Breast epithelium (tissue), 4 donors: ENCODE results near the gene SLC43A2. TPM values are rescaled to one million over a fixed set of nuclear protein-coding genes. Genes with fewer than 3 reads are reported as not detected.
"Not testable (repeated sequence)": the region's sequence is repeated elsewhere in the genome, so short reads cannot be mapped to it uniquely, and the experiment has no call there.

Experiments used
- DNase-seq, 2 donors: peaks; one replicate each; pipeline ENCODE4 v3.0.0-alpha.2; 2019; ENCODE audit warnings: low spot score in 2 of 2
- H3K27ac ChIP-seq, 2 donors: fragments of 200-600 bp; sonication (generic) in 1 of 2; one replicate each; pipeline ENCODE4 v1.5.1; 2016 to 2019; ENCODE audit warnings: mild to moderate bottlenecking in 1 of 2
- H3K27me3 ChIP-seq, 2 donors: fragments of 200-600 bp; sonication (generic) in 1 of 2; one replicate each; pipeline versions ENCODE4 v1.5.1 to v1.6.0; 2017 to 2019; ENCODE audit warnings: control low read depth in 1 of 2, mild to moderate bottlenecking in 1 of 2
- H3K36me3 ChIP-seq: fragments of 200-600 bp; one replicate; pipeline ENCODE4 v1.5.1; 2019
- H3K4me1 ChIP-seq, 2 donors: fragments of 200-600 bp; sonication (generic); one replicate each; pipeline ENCODE4 v1.5.1; 2016 to 2019; ENCODE audit warnings: control low read depth in 1 of 2
- H3K4me3 ChIP-seq, 3 donors: fragments of 200-600 bp; sonication (generic); 1 replicate in 2 of 3; 2 replicates in 1 of 3; pipeline ENCODE4 v1.5.1; 2016 to 2019; ENCODE audit warnings: mild to moderate bottlenecking in 3 of 3, moderate library complexity in 2 of 3
- H3K9me3 ChIP-seq, 2 donors: fragments of 200-600 bp; sonication (generic) in 1 of 2; one replicate each; pipeline ENCODE4 v1.5.1; 2016 to 2019; ENCODE audit warnings: control low read depth in 1 of 2
- CTCF ChIP-seq, 3 donors: fragments of 450-650 bp; IDR thresholded peaks; one replicate each; pipeline ENCODE4 v1.5.1; 2016 to 2017; ENCODE audit warnings: antibody characterized with exemption in 3 of 3, mild to moderate bottlenecking in 3 of 3, moderate library complexity in 3 of 3
- POLR2A ChIP-seq: fragments of 450-650 bp; IDR thresholded peaks from one replicate; pipeline ENCODE4 v1.6.1; 2016; ENCODE audit warnings: antibody characterized with exemption, mild to moderate bottlenecking, moderate library complexity
- POLR2AphosphoS5 ChIP-seq, 3 donors: sonication (generic); formaldehyde crosslinking; IDR thresholded peaks; one replicate each; pipeline ENCODE4 v1.6.1; 2017; ENCODE audit warnings: antibody characterized with exemption in 3 of 3
- intact Hi-C: fragments of 100-400 bp; cut with DNase I; formaldehyde crosslinking; loops from one replicate; pipeline ENCODE4 v1.15.1; 2023; ENCODE audit warnings: low total_unique reads
- total RNA-seq, 3 donors: library from RNA; depleted of rRNA; stranded (reverse); fragments of >200 nt; gene quantifications; one replicate each; pipeline ENCODE4 v1.1.0, GENCODE V29; 2016

The SLC43A2 gene
- total RNA-seq, 3 donors from 2014 or later = 13.8 to 18.9 (median 14.9) TPM

- H3K27ac ChIP-seq = no peak overlapping the region
- intact Hi-C loops = no loop called here
- no peak overlapping the region for H3K4me3 ChIP-seq
- H3K9me3 ChIP-seq = no peaks in the 10 kb centered on the region
- H3K4me1 ChIP-seq = peaks cover 0 to 3% of the 10 kb centered on the region in 2 donors
- TF ChIP-seq POLR2AphosphoS5 (IDR thresholded peaks at IDR 0.05) (no peak), POLR2A (no peak), CTCF (IDR thresholded peaks at IDR 0.05) (no peak)
- H3K36me3 ChIP-seq = no peaks in the 10 kb centered on the region
- no peak for DNase-seq
- no peaks in the 10 kb centered on the region for H3K27me3 ChIP-seq
Observed at GRCh38 chr17:1565877-1566276, 62.8 kb downstream of the SLC43A2 start.

GRCh38 chr17:1563786-1564613 lies 64.6 kb downstream of the SLC43A2 start:
- Histone ChIP-seq H3K27ac (no peak overlapping the region), H3K9me3 (no peaks in the 10 kb centered on the region), H3K27me3 (no peaks in the 10 kb centered on the region), H3K4me1 (peaks cover 0 to 7% of the 10 kb centered on the region in 2 donors), H3K36me3 (no peaks in the 10 kb centered on the region), H3K4me3 (no peak overlapping the region)
- DNase-seq = no peak
- TF ChIP-seq POLR2AphosphoS5 (IDR thresholded peaks at IDR 0.05) = no peak
- no peak for TF ChIP-seq CTCF (IDR thresholded peaks at IDR 0.05)
- TF ChIP-seq POLR2A = no peak
- intact Hi-C loops = no loop called here

GRCh38 chr17:1563471-1563785 lies 65.2 kb downstream of the SLC43A2 start:
- peak overlapping the region in 2 of 3 donors; percentile 92 to 94 for H3K4me3 ChIP-seq
- H3K36me3 ChIP-seq, H3K4me1 ChIP-seq, H3K9me3 ChIP-seq, H3K27ac ChIP-seq, DNase-seq, H3K27me3 ChIP-seq, intact Hi-C loops: not testable (repeated sequence)

- TF ChIP-seq POLR2AphosphoS5 (IDR thresholded peaks at IDR 0.05) (no peak), POLR2A (no peak), CTCF (IDR thresholded peaks at IDR 0.05) (no peak)
- DNase-seq = peak in 1 of 2 donors; percentile 32
- no peaks in the 10 kb centered on the region for H3K9me3 ChIP-seq
- no peaks in the 10 kb centered on the region for H3K36me3 ChIP-seq
- H3K27ac ChIP-seq = peak overlapping the region; percentile 90 to 96
- H3K4me3 ChIP-seq = peak overlapping the region; percentile 86 to 94 (median 92)
- intact Hi-C loops = no loop called here
- no peaks in the 10 kb centered on the region for H3K27me3 ChIP-seq
- H3K4me1 ChIP-seq = peaks cover 0 to 7% of the 10 kb centered on the region in 2 donors
Observed at GRCh38 chr17:1562176-1562643, 66.4 kb downstream of the SLC43A2 start.

- Histone ChIP-seq H3K27me3 (no peaks in the 10 kb centered on the region), H3K27ac (peak overlapping the region; percentile 90 to 96), H3K9me3 (no peaks in the 10 kb centered on the region), H3K36me3 (no peaks in the 10 kb centered on the region), H3K4me3 (peak overlapping the region; percentile 86 to 94 (median 92)), H3K4me1 (peaks cover 0 to 7% of the 10 kb centered on the region in 2 donors)
- intact Hi-C loops = no loop called here
- TF ChIP-seq POLR2A = no peak
- TF ChIP-seq CTCF (IDR thresholded peaks at IDR 0.05) = peak in 1 of 3 donors; percentile 10
- DNase-seq = no peak
Observed at GRCh38 chr17:1561420-1562175, 67.0 kb downstream of the SLC43A2 start.
